Central memory CD8-positive, alpha-beta T cell (primary cell): Measurements from ENCODE around the gene PPM1H.

Source experiments
- ATAC-seq: fragments of 150-1000 bp; cut with Tn5 transposase; replicated peaks from 2 replicates; pipeline ENCODE4 v1.10.0; 2022; ENCODE audit warnings: mild to moderate bottlenecking, moderate FRiP score, moderate number of reproducible peaks; ENCODE audit not compliant: poor library complexity, severe bottlenecking; ENCODE audit errors: extremely low read depth
- DNase-seq, 2 donors: peaks; one replicate each; pipeline ENCODE4 v3.0.0; 2021; ENCODE audit warnings: low spot score in 2 of 2
- H3K27ac Mint-ChIP-seq: one replicate; pipeline ENCODE4 v1.8.0; 2022; ENCODE audit warnings: low read depth, mild to moderate bottlenecking, moderate library complexity, mixed read lengths
- H3K27me3 Mint-ChIP-seq: one replicate; pipeline ENCODE4 v1.8.0; 2022; ENCODE audit warnings: mixed read lengths
- H3K36me3 Mint-ChIP-seq: one replicate; pipeline ENCODE4 v1.8.0; 2022; ENCODE audit warnings: mild to moderate bottlenecking, moderate library complexity, mixed read lengths; ENCODE audit not compliant: insufficient read depth
- H3K4me1 Mint-ChIP-seq: one replicate; pipeline ENCODE4 v1.8.0; 2022; ENCODE audit warnings: mixed read lengths
- H3K4me3 Mint-ChIP-seq: one replicate; pipeline ENCODE4 v1.8.0; 2022; ENCODE audit warnings: mild to moderate bottlenecking, moderate library complexity, mixed read lengths
- H3K9me3 Mint-ChIP-seq: one replicate; pipeline ENCODE4 v1.8.0; 2022; ENCODE audit warnings: mixed read lengths

The PPM1H gene

GRCh38 chr12:62754706-62755105 is 180.2 kb downstream of the PPM1H start:
- H3K9me3 Mint-ChIP-seq, result no peaks in the 10 kb centered on the region
- peaks cover 29% of the 10 kb centered on the region for H3K27me3 Mint-ChIP-seq
- H3K4me3 Mint-ChIP-seq, result no peak overlapping the region
- H3K4me1 Mint-ChIP-seq, result no peaks in the 10 kb centered on the region
- no peak overlapping the region for H3K27ac Mint-ChIP-seq
- no peak for DNase-seq
- no peaks in the 10 kb centered on the region for H3K36me3 Mint-ChIP-seq
- ATAC-seq, result no peak

- H3K4me3 Mint-ChIP-seq, result no peak overlapping the region
- ATAC-seq, result no peak
- no peak overlapping the region for H3K27ac Mint-ChIP-seq
- DNase-seq, result no peak
- H3K9me3 Mint-ChIP-seq, result no peaks in the 10 kb centered on the region
- no peaks in the 10 kb centered on the region for H3K4me1 Mint-ChIP-seq
- no peaks in the 10 kb centered on the region for H3K36me3 Mint-ChIP-seq
- peaks cover 24% of the 10 kb centered on the region for H3K27me3 Mint-ChIP-seq
Observed at GRCh38 chr12:62751810-62752155, 183.2 kb downstream of the PPM1H start.

- DNase-seq (no peak), ATAC-seq (no peak)
- Mint-ChIP-seq H3K4me3 (no peak overlapping the region), H3K9me3 (no peaks in the 10 kb centered on the region), H3K4me1 (no peaks in the 10 kb centered on the region), H3K27ac (no peak overlapping the region), H3K36me3 (no peaks in the 10 kb centered on the region), H3K27me3 (peaks cover 24% of the 10 kb centered on the region)
Observed at GRCh38 chr12:62750941-62751809, 183.8 kb downstream of the PPM1H start.

GRCh38 chr12:62749586-62749985 is 185.4 kb downstream of the PPM1H start:
- Mint-ChIP-seq H3K27me3 (peaks cover 23% of the 10 kb centered on the region), H3K4me3 (no peak overlapping the region), H3K4me1 (no peaks in the 10 kb centered on the region), H3K9me3 (no peaks in the 10 kb centered on the region), H3K27ac (no peak overlapping the region), H3K36me3 (no peaks in the 10 kb centered on the region)
- DNase-seq (no peak), ATAC-seq (no peak)

- no peaks in the 10 kb centered on the region for H3K4me1 Mint-ChIP-seq
- no peaks in the 10 kb centered on the region for H3K9me3 Mint-ChIP-seq
- no peak for DNase-seq
- H3K27ac Mint-ChIP-seq, result no peak overlapping the region
- H3K36me3 Mint-ChIP-seq, result no peaks in the 10 kb centered on the region
- H3K27me3 Mint-ChIP-seq, result peaks cover 17% of the 10 kb centered on the region
- no peak overlapping the region for H3K4me3 Mint-ChIP-seq
- ATAC-seq, result no peak
Observed at GRCh38 chr12:62748941-62749468, 185.9 kb downstream of the PPM1H start.

GRCh38 chr12:62744551-62744950 is 190.4 kb downstream of the PPM1H start:
- Mint-ChIP-seq H3K9me3 (no peaks in the 10 kb centered on the region), H3K4me3 (no peak overlapping the region), H3K27me3 (no peaks in the 10 kb centered on the region), H3K4me1 (peaks cover 7% of the 10 kb centered on the region), H3K36me3 (no peaks in the 10 kb centered on the region), H3K27ac (no peak overlapping the region)
- ATAC-seq (no peak), DNase-seq (no peak)

- DNase-seq (no peak), ATAC-seq (no peak)
- H3K27me3 Mint-ChIP-seq, result no peaks in the 10 kb centered on the region
- no peak overlapping the region for H3K27ac Mint-ChIP-seq
- H3K36me3 Mint-ChIP-seq, result no peaks in the 10 kb centered on the region
- H3K4me3 Mint-ChIP-seq, result no peak overlapping the region
- H3K4me1 Mint-ChIP-seq, result peaks cover 7% of the 10 kb centered on the region
- H3K9me3 Mint-ChIP-seq, result no peaks in the 10 kb centered on the region
Observed at GRCh38 chr12:62739266-62740015, 195.5 kb downstream of the PPM1H start.

GRCh38 chr12:62738616-62739015 is 196.3 kb downstream of the PPM1H start:
- ATAC-seq (no peak), DNase-seq (no peak)
- Mint-ChIP-seq H3K27ac (no peak overlapping the region), H3K4me3 (no peak overlapping the region), H3K27me3 (no peaks in the 10 kb centered on the region), H3K36me3 (no peaks in the 10 kb centered on the region), H3K9me3 (no peaks in the 10 kb centered on the region), H3K4me1 (peaks cover 7% of the 10 kb centered on the region)

GRCh38 chr12:62738105-62738504 is 196.8 kb downstream of the PPM1H start:
- H3K4me1 Mint-ChIP-seq, result peaks cover 7% of the 10 kb centered on the region

GRCh38 chr12:62737615-62738014 is 197.3 kb downstream of the PPM1H start:
- H3K4me3 Mint-ChIP-seq, result no peak overlapping the region
- no peaks in the 10 kb centered on the region for H3K9me3 Mint-ChIP-seq
- peaks cover 7% of the 10 kb centered on the region for H3K4me1 Mint-ChIP-seq
- H3K27me3 Mint-ChIP-seq, result no peaks in the 10 kb centered on the region
- ATAC-seq, result no peak
- H3K36me3 Mint-ChIP-seq, result no peaks in the 10 kb centered on the region
- no peak for DNase-seq
- H3K27ac Mint-ChIP-seq, result no peak overlapping the region

More at GRCh38 chr12:62738105-62738504, 196.8 kb downstream of the PPM1H start:
- H3K27me3 Mint-ChIP-seq, result no peaks in the 10 kb centered on the region
- ATAC-seq (no peak), DNase-seq (no peak)
- no peaks in the 10 kb centered on the region for H3K9me3 Mint-ChIP-seq
- H3K36me3 Mint-ChIP-seq, result no peaks in the 10 kb centered on the region
- H3K27ac Mint-ChIP-seq, result no peak overlapping the region
- H3K4me3 Mint-ChIP-seq, result no peak overlapping the region

GRCh38 chr12:62737188-62737587 is 197.8 kb downstream of the PPM1H start:
- Mint-ChIP-seq H3K27ac (no peak overlapping the region), H3K4me3 (no peak overlapping the region), H3K9me3 (no peaks in the 10 kb centered on the region), H3K36me3 (no peaks in the 10 kb centered on the region), H3K27me3 (no peaks in the 10 kb centered on the region), H3K4me1 (peaks cover 7% of the 10 kb centered on the region)
- DNase-seq (no peak), ATAC-seq (no peak)

GRCh38 chr12:62736596-62736995 is 198.4 kb downstream of the PPM1H start:
- no peaks in the 10 kb centered on the region for H3K27me3 Mint-ChIP-seq
- no peak for ATAC-seq
- H3K4me1 Mint-ChIP-seq, result peaks cover 7% of the 10 kb centered on the region

More at GRCh38 chr12:62736596-62736995, 198.4 kb downstream of the PPM1H start:
- no peak overlapping the region for H3K27ac Mint-ChIP-seq
- H3K9me3 Mint-ChIP-seq, result no peaks in the 10 kb centered on the region
- H3K36me3 Mint-ChIP-seq, result no peaks in the 10 kb centered on the region
- no peak overlapping the region for H3K4me3 Mint-ChIP-seq
- no peak for DNase-seq
